Mononuclear cell (primary cell): Measurements from ENCODE around the gene SLC9A8. TPM values are rescaled to one million over a fixed set of nuclear protein-coding genes. Genes with fewer than 3 reads are reported as not detected.
"Not testable (repeated sequence)": the region's sequence is repeated elsewhere in the genome, so short reads cannot be mapped to it uniquely, and the experiment has no call there.

Source experiments
- H3K27me3 ChIP-seq: 2 replicates; pipeline ENCODE4 v1.6.0; 2011; ENCODE audit warnings: low read length, control low read depth; ENCODE audit not compliant: insufficient read depth
- H3K4me1 ChIP-seq: 2 replicates; pipeline ENCODE4 v1.5.1; 2011; ENCODE audit warnings: mild to moderate bottlenecking, low read length, control low read depth; ENCODE audit not compliant: insufficient read depth
- H3K4me3 ChIP-seq: 2 replicates; pipeline ENCODE4 v1.5.1; 2011; ENCODE audit warnings: mild to moderate bottlenecking, low read length, moderate library complexity
- H3K9me3 ChIP-seq: 2 replicates; pipeline ENCODE4 v1.5.1; 2011; ENCODE audit warnings: low read depth, mild to moderate bottlenecking, control low read depth, low read length
- total RNA-seq: library from RNA; depleted of rRNA; stranded (reverse); fragments of >200 nt; gene quantifications from one replicate; pipeline ENCODE4 v1.2.3, GENCODE V29; 2012

SLC9A8 gene, protein sequence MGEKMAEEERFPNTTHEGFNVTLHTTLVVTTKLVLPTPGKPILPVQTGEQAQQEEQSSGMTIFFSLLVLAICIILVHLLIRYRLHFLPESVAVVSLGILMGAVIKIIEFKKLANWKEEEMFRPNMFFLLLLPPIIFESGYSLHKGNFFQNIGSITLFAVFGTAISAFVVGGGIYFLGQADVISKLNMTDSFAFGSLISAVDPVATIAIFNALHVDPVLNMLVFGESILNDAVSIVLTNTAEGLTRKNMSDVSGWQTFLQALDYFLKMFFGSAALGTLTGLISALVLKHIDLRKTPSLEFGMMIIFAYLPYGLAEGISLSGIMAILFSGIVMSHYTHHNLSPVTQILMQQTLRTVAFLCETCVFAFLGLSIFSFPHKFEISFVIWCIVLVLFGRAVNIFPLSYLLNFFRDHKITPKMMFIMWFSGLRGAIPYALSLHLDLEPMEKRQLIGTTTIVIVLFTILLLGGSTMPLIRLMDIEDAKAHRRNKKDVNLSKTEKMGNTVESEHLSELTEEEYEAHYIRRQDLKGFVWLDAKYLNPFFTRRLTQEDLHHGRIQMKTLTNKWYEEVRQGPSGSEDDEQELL
- 34.5 TPM for total RNA-seq

DNA sequence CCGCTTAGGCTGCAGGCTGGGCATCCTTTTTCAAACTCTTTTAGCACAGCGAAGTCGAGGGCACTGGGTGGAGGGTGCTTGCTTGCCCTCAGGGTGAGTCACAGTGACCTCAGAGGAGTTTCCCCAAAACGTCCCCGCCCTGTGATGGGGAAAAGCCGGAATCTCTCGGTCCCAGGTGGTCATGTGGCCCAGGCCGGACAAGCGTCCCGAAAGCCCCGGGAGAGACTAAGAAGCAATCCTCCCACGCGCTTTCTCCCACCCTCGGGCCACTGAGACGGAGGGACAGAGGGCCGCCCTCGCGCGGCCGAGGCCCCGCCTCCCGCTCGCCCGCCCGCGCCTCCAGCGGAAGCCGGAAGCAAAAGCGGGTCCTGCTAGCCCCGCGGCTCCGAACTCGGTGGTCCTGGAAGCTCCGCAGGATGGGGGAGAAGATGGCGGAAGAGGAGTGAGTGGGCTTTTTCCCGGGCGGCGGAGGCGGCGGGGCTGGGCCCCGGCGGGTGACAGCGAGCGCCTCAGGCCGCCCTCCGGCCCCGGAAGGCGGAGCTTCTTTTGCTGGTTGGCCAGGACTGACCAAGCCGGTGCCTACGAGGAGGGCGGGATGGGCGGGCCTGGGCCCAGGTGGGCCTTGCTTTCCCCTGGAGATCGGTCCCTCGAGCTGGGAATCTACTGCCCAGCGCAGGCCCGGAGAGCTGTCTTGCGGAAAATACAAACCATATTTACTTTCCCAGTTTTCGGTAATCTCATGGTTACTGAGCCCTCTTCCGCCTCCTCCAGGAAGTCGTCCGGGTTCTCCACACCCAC, at the start of gene SLC9A8:
TSS of gene SLC9A8 (plus strand) at position 322 of the 798 bp plus-strand sequence. CDS start at position 417, 95 bp downstream.
- H3K9me3 ChIP-seq: no peaks in the 10 kb centered on the region
- no peaks in the 10 kb centered on the region for H3K27me3 ChIP-seq
- peaks cover 36% of the 10 kb centered on the region for H3K4me1 ChIP-seq
- H3K4me3 ChIP-seq: peak within 1 kb of the TSS; percentile 53

DNA sequence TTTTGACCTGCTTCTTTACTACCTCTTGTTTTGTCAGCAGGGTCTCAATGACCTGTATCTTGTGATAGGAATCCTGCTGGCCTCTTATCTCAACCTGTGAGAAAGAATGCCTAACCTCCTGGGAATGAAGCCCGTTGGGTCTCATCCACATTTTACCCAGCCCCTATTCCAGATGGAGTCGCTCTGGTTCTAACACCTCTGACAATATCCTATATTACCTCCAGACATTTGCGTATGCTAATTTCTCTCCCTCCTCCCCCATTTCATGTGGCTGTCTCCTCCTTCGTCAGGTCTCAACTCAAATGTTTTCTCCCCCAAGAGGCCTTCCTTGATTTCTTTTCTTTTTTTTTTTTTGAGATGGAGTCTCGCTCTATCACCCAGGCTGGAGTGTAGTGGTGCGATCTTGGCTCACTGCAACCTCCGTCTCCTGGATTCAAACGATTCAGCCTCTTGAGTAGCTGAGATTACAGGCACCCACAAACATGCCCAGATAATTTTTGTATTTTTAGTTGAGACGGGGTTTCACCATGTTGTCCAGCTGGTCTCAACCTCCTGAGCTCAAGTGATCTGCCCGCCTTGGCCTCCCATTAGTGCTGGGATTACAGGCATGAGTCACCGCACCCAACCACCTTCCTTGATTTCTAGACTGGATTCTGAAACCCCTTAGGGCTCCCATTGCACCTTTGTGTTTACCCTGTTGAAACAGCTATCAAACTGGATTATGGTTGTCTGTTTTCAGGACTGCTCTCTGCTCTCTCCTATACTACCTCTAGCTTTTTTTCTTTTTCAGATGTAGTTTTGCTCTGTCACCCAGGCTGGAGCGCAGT, 49.5 kb upstream of the SLC9A8 start:
- Histone ChIP-seq H3K4me1 (peaks cover 40% of the 10 kb centered on the region), H3K4me3 (no peak overlapping the region), H3K27me3 (peaks cover 9% of the 10 kb centered on the region), H3K9me3 (no peaks in the 10 kb centered on the region)

DNA sequence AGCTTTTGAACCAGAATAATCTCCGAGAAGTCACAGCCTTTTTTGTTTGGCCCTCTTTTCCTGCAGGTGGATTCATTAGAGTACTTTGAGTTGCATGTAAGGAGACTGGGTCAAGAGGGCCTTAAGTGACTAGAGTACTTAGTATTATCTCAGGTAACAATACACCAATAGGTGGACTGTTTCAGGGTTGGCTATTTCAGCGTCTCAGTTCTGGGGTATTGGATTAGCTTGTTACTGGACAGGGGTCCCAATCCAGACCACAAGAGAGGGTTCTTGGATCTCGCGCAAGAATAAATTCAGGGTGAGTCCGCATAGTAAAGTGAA, 47.3 kb upstream of the SLC9A8 start:
- peaks cover 14% of the 10 kb centered on the region for H3K27me3 ChIP-seq

DNA sequence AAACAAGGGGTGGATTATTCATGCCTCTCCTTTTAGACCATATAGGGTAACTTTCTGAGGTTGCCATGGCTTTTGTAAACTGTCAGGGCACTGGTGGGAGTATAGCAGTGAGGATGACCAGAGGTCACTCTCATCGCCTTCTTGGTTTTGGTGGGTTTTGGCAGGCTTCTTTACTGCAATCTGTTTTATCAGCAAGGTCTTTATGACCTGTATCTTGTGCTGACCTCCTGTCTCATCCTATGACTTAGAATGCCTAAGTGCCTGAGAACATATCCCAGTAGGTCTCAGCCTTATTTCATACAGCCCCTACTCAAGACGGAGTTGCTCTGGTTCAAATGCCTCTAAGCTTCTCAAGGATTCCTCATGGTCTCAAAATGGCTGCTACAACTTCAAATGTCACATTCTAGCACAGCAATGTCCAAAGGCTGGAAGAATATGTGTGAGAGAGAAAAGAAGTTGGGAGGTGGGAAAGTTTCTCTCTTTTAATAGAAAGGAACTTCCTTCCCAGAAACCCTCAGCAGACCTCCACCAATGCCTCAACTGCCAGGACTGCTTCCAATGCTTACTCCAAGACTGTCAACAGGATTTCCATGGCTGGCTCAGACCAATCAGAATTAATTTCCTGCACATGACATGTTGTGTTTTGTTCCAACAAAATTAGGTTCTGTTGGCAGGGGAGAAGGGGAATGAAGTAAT, 46.6 kb upstream of the SLC9A8 start:
- H3K27me3 ChIP-seq: peaks cover 14% of the 10 kb centered on the region
- H3K4me3 ChIP-seq: no peak overlapping the region
- no peaks in the 10 kb centered on the region for H3K9me3 ChIP-seq
- peaks cover 68% of the 10 kb centered on the region for H3K4me1 ChIP-seq

More for the DNA sequence above, 47.3 kb upstream of the SLC9A8 start:
- no peak overlapping the region for H3K4me3 ChIP-seq
- peaks cover 62% of the 10 kb centered on the region for H3K4me1 ChIP-seq
- H3K9me3 ChIP-seq: no peaks in the 10 kb centered on the region

DNA sequence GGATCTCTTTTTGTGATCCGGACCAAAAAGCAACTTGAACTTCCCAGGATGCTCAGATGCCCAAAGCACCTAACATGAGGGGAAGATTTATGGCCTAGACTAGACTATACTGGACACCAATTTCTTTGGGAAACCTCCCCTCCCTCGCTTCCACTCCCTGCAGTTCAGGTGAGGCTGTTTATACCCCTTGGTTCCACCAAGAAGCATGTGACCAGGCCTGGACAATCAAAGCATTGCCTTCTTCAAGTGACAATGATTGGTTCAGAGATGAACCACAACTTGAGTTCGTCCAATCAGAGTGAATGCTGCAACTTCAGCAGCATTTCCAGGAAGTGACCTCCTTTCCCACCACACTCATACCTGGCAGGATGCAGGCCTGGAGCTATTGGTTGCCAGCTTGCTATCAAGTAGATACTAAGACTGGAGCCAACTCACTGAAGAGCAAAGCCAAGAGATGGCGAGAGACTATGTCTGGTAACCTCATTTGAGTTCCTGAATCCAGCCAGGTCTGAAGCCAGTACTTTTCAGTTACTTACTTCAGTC, 45.6 kb upstream of the SLC9A8 start:
- Histone ChIP-seq H3K4me1 (peaks cover 71% of the 10 kb centered on the region), H3K27me3 (peaks cover 14% of the 10 kb centered on the region), H3K9me3 (no peaks in the 10 kb centered on the region), H3K4me3 (no peak overlapping the region)

DNA sequence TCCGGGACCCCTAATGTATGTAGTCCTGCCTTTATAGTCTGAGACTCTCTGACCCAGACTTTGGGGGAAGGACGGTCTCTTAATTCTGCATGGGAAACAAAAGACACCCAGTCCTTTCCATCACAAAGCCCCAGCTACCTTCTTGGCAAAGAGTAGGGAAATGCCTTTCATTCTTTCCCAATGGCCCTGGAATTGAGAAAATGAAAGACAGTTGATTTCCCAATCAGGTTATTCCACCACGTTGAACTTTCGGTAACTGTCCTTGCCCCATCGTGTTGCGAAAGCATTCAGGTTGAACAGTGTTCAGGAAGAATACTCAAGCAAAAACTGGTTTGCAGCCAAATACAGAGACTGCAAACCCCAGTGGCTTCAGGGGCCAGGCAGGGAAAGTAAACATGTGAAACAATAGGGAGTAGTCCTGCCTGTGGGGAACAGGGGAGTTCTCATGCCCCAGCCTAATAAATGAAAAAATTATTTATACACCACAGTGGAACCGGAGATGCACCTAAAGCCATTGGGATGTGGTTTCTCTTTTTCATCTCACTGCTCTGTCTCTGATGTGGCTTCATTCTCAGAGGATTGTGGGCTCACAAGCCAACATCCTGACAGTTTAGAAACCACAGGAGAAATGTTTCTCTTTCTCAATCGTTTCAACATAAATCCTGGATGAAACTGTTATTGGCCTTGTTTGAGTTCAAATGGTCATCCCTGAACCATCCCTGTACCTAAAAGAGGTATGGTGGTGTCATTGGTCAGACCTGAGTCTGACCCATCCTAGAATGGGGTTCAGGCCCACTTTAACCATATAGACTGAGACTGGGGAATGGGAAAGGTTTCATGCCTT, 44.2 kb upstream of the SLC9A8 start:
- no peak overlapping the region for H3K4me3 ChIP-seq
- H3K4me1 ChIP-seq: peaks cover 78% of the 10 kb centered on the region
- no peaks in the 10 kb centered on the region for H3K9me3 ChIP-seq
- peaks cover 14% of the 10 kb centered on the region for H3K27me3 ChIP-seq

DNA sequence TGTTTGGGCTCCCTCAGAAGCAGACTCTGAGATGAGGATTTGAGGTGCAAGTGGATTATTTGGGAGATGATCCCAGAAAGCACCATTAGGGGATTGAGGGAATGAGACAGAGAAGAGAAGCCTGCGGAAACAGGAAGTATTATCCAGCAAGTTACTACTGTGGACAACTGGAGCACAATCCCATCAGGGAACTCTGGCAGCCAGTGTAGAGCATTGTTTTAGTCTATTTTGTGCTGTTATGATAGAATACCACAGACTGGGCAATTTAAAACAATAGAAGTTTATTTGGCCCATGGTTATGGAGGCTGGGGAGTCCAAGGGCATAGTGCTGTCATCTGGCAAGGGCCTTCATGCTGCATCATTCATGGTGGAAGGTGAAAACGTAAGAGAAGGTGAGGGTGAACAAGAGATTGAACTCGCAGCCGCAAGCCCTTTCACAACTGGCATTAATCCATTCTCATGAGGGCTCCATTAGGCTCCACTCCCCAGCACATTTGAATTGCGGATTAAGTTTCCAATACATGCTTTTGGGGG, 43.5 kb upstream of the SLC9A8 start:
- no peaks in the 10 kb centered on the region for H3K9me3 ChIP-seq
- H3K4me1 ChIP-seq: peaks cover 78% of the 10 kb centered on the region
- H3K4me3 ChIP-seq: no peak overlapping the region
- H3K27me3 ChIP-seq: peaks cover 14% of the 10 kb centered on the region

DNA sequence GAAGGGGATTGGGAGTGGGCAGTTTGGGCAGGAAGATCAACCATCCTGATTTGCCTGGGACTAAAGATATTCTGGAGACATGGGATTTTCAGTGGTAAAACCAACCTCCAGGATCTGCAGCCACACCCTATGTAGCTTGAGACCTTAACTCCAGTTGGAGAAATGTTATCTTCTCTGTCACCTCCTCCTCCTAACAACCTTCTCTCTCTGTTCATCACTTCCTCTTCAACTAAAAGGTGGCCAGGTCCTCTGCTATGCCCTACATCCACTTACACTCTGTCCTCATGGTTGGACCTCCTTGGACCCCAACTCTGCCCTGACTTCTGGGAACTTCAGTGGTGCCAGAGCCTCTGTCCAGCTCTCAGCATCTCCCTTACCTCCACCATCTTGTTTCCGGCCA, 42.0 kb upstream of the SLC9A8 start:
- H3K4me3 ChIP-seq: no peak overlapping the region
- peaks cover 14% of the 10 kb centered on the region for H3K27me3 ChIP-seq
- H3K4me1 ChIP-seq: peaks cover 71% of the 10 kb centered on the region

DNA sequence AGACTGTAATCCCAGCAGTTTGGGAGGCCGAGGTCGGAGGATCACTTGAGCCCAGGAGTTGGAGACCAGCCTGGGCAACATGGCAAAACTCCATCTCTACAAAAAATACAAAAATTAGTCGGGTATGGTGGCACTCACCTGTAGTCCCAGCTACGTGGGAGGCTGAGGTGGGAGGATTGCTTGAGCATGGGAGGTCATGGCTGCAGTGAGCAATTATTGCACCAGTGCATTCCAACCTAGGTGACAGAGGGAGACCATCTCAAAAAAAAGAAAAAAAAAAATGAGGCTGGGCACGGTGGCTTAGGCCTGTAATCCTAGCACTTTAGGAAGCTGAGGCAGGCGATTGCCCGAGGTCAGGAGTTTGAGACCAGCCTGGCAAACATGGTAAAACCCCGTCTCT, 38.4 kb upstream of the SLC9A8 start:
- not testable (repeated sequence) for H3K4me3 ChIP-seq, H3K27me3 ChIP-seq, H3K9me3 ChIP-seq
- H3K4me1 ChIP-seq: peaks cover 50% of the 10 kb centered on the region

More for the DNA sequence above, 42.0 kb upstream of the SLC9A8 start:
- no peaks in the 10 kb centered on the region for H3K9me3 ChIP-seq

DNA sequence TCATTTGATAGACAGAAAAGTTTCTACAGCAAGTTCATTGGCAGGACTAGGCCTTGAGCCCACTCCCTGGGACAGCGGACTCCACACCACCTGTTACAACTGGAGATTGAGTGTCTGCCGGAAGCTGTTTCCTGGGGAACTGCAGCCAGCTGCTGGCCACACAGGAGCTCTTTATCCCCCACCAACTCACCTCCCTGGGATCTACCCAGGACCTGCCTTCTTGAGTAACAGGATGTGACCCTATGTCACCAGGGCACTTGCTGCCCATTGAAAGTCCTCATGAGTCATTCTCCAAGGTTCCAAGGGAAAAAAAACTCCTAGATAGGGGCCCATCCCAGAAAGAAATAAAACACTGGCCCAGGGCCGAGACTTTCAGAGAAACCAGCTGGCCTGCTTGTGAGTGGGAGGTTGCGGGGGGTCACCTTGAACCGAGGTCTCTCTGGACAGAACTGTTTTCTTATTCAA, 37.4 kb upstream of the SLC9A8 start:
- H3K27me3 ChIP-seq: no peaks in the 10 kb centered on the region
- no peaks in the 10 kb centered on the region for H3K9me3 ChIP-seq
- H3K4me1 ChIP-seq: peaks cover 40% of the 10 kb centered on the region
- no peak overlapping the region for H3K4me3 ChIP-seq

DNA sequence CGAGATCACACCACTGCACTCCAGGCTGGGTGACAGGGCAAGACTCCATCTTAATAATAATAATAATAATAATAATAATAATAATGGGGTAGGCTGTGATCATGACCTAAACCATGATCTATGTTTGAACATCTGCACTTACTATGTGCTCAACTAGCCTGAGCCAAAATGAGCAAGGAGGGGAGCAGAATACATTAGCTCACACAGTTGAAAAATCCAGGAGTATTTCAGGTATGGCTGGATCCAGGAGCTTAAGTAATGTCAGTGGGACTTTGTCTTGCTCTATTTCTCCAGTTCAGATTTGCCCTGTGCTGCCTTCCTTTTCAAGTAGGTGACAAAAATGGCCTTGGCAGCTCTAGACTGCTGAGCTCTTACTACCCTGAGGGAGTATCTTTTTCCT, 32.7 kb upstream of the SLC9A8 start:
- H3K9me3 ChIP-seq: no peaks in the 10 kb centered on the region
- peaks cover 25% of the 10 kb centered on the region for H3K4me1 ChIP-seq
- no peaks in the 10 kb centered on the region for H3K27me3 ChIP-seq
- no peak overlapping the region for H3K4me3 ChIP-seq

DNA sequence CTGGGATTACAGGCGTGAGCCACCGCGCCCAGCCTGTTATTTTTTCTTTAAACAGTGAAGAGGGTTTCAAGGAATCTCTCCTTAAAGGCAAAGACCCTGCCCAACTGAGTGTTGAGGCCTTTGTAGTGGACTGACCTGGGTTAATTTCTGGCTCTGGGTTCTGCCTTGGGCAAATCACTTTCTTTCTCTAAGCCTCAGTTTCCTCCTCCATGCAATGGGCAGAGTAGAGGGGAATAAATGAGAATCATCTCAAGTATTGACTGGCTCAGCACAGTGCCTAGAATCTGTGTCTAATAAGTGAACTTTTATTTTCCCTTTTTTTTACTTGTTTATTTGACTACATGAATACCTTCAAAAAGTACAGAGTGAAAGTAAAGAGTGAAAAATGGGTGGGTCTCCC, 31.0 kb upstream of the SLC9A8 start:
- H3K27me3 ChIP-seq: no peaks in the 10 kb centered on the region
- H3K4me3 ChIP-seq: no peak overlapping the region
- no peaks in the 10 kb centered on the region for H3K9me3 ChIP-seq
- peaks cover 23% of the 10 kb centered on the region for H3K4me1 ChIP-seq

DNA sequence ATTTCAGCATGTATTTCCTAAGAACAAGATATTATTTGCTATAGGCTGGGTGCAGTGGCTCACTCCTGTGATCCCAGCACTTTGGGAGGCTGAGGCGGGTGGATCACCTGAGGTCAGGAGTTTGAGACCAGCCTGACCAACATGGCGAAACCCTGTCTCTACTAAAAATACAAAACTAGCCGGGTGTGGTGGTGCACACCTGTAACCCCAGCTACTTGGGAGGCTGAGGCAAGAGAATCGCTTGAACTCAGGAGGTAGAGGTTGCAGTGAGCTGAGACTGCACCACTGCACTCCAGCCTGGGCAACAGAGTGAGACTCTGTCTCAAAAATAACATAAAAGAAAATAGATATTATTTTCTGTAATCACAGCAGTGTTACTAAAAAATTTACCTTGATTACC, 30.2 kb upstream of the SLC9A8 start:
- H3K4me3 ChIP-seq, H3K27me3 ChIP-seq, H3K9me3 ChIP-seq: not testable (repeated sequence)
- H3K4me1 ChIP-seq: peaks cover 22% of the 10 kb centered on the region
